ENCODE data around the gene SCUBE2. TPM values are rescaled to one million over a fixed set of nuclear protein-coding genes. Genes with fewer than 3 reads are reported as not detected.
"Not testable (repeated sequence)": the region's sequence is repeated elsewhere in the genome, so short reads cannot be mapped to it uniquely, and the experiment has no call there.

Gene SCUBE2
- total RNA-seq, 4 donors from 2014 or later: 0.24 to 3.6 (median 2.3) TPM

GRCh38 chr11:9014826-9015225 is 76.6 kb downstream of the SCUBE2 start:
- intact Hi-C loops (cut with DNase I; ENCODE audit: low total_unique reads): loop anchor here (1.0 kb wide), 2 partner anchors 122 to 491 kb away; no protein-coding TSS in a partner anchor
- Histone ChIP-seq H3K27me3 (no peaks in the 10 kb centered on the region), H3K36me3 (no peaks in the 10 kb centered on the region), H3K27ac (no peak overlapping the region), H3K4me1 (peaks cover 0 to 16% of the 10 kb centered on the region in 2 donors), H3K4me3 (no peak overlapping the region), H3K9me3 (no peaks in the 10 kb centered on the region)
- ATAC-seq: no peak
- no peak for TF ChIP-seq POLR2A (IDR thresholded peaks at IDR 0.05)
- no peak for TF ChIP-seq CTCF (IDR thresholded peaks at IDR 0.05 in 4 of 5, conservative IDR thresholded peaks at IDR 0.05 in 1 of 5)
- no peak for DNase-seq
- in situ Hi-C loops (cut with MboI; ENCODE audit: low sequenced_read_pairs in 4 of 4): loop anchor here (5.0 to 25.0 kb wide), 4 partner anchors 117 to 472 kb away; no protein-coding TSS in a partner anchor

- peaks cover 0 to 16% of the 10 kb centered on the region in 2 donors for H3K4me1 ChIP-seq
- no peak for ATAC-seq
- intact Hi-C loops (cut with DNase I; ENCODE audit: low total_unique reads): no loop called here
- H3K27me3 ChIP-seq: no peaks in the 10 kb centered on the region
- no peak overlapping the region for H3K4me3 ChIP-seq
- no peak overlapping the region for H3K27ac ChIP-seq
- no peak for DNase-seq
- H3K9me3 ChIP-seq: no peaks in the 10 kb centered on the region
- no peak for TF ChIP-seq POLR2A (IDR thresholded peaks at IDR 0.05)
- no peak for TF ChIP-seq CTCF (IDR thresholded peaks at IDR 0.05 in 4 of 5, conservative IDR thresholded peaks at IDR 0.05 in 1 of 5)
- H3K36me3 ChIP-seq: no peaks in the 10 kb centered on the region
- in situ Hi-C loops (cut with MboI; ENCODE audit: low sequenced_read_pairs in 4 of 4): loop anchor here (10.0 to 25.0 kb wide), 2 partner anchors 121 to 474 kb away; no protein-coding TSS in a partner anchor
These were observed 78.0 kb downstream of the SCUBE2 start for GRCh38 chr11:9013373-9013772.

- H3K27ac ChIP-seq; intact Hi-C loops (cut with DNase I; ENCODE audit: low total_unique reads); H3K4me1 ChIP-seq; H3K36me3 ChIP-seq; DNase-seq; H3K4me3 ChIP-seq; ATAC-seq; H3K27me3 ChIP-seq; H3K9me3 ChIP-seq: not testable (repeated sequence)
- in situ Hi-C loops (cut with MboI; ENCODE audit: low sequenced_read_pairs in 4 of 4): loop anchor here in 2 of 4 donors (25.0 kb wide), 1 partner anchor 478 kb away; no protein-coding TSS in a partner anchor
These were observed 81.9 kb downstream of the SCUBE2 start for GRCh38 chr11:9009538-9009937.

- no peak overlapping the region for H3K27ac ChIP-seq
- DNase-seq (no peak), ATAC-seq (no peak)
- peaks cover 0 to 2% of the 10 kb centered on the region in 2 donors for H3K4me1 ChIP-seq
- H3K4me3 ChIP-seq: no peak overlapping the region
- TF ChIP-seq POLR2A (IDR thresholded peaks at IDR 0.05) (no peak), CTCF (IDR thresholded peaks at IDR 0.05 in 4 of 5, conservative IDR thresholded peaks at IDR 0.05 in 1 of 5) (no peak)
- no peaks in the 10 kb centered on the region for H3K36me3 ChIP-seq
- peaks cover under 1 to 10% (median under 1%) of the 10 kb centered on the region in 3 donors for H3K27me3 ChIP-seq
- H3K9me3 ChIP-seq: no peaks in the 10 kb centered on the region
- in situ Hi-C loops (cut with MboI; ENCODE audit: low sequenced_read_pairs in 4 of 4): loop anchor here in 2 of 4 donors (25.0 kb wide), 1 partner anchor 479 kb away; no protein-coding TSS in a partner anchor
- intact Hi-C loops (cut with DNase I; ENCODE audit: low total_unique reads): no loop called here
These were observed 82.7 kb downstream of the SCUBE2 start for GRCh38 chr11:9008661-9009060.

- Histone ChIP-seq H3K9me3 (no peaks in the 10 kb centered on the region), H3K27ac (no peak overlapping the region), H3K4me3 (no peak overlapping the region), H3K4me1 (peaks cover 5 to 8% of the 10 kb centered on the region in 2 donors), H3K36me3 (no peaks in the 10 kb centered on the region), H3K27me3 (peaks cover 6 to 16% (median 6%) of the 10 kb centered on the region in 3 donors)
- intact Hi-C loops (cut with DNase I; ENCODE audit: low total_unique reads) (no loop called here), in situ Hi-C loops (cut with MboI; ENCODE audit: low sequenced_read_pairs in 4 of 4) (loop anchor here in 2 of 4 donors (25.0 kb wide), 1 partner anchor 479 kb away; no protein-coding TSS in a partner anchor)
- no peak for ATAC-seq
- no peak for TF ChIP-seq POLR2A (IDR thresholded peaks at IDR 0.05)
- no peak for TF ChIP-seq CTCF (IDR thresholded peaks at IDR 0.05 in 4 of 5, conservative IDR thresholded peaks at IDR 0.05 in 1 of 5)
- no peak for DNase-seq
These were observed 83.3 kb downstream of the SCUBE2 start for GRCh38 chr11:9008011-9008550.
